HG03064 (cell line): ENCODE results near the gene PSG1.
"Not testable (repeated sequence)": the region's sequence is repeated elsewhere in the genome, so short reads cannot be mapped to it uniquely, and the experiment has no call there.

Experiments
- ATAC-seq: cut with Tn5 transposase; IDR thresholded peaks from one replicate; pipeline ENCODE4 v1.9.1; 2021; ENCODE audit warnings: low read depth; ENCODE audit not compliant: unreplicated experiment

Gene PSG1

GRCh38 chr19:42882010-42882409, 2.5 kb upstream of the PSG1 start:
- ATAC-seq = not testable (repeated sequence)

DNA sequence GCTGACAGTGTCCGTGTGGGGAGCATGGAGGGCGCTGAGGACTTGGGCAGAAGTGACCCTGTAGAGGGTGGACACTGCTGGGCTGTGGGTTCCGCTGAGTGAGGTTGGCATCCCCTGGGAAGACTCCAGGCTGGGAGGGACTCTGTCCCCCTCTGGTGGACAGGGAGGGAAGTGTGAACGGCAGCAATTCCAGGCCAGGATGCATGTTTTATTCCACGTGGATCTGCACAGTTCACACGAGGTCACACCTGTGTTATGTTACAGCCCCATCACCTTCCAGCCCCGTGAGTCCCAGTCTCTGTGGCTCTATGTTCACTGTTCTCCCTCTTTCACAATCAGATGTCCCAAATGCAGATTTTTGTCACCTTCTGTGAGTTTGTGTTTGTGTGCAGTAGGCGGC, 1.8 kb upstream of the PSG1 start:
- ATAC-seq = not testable (repeated sequence)

DNA sequence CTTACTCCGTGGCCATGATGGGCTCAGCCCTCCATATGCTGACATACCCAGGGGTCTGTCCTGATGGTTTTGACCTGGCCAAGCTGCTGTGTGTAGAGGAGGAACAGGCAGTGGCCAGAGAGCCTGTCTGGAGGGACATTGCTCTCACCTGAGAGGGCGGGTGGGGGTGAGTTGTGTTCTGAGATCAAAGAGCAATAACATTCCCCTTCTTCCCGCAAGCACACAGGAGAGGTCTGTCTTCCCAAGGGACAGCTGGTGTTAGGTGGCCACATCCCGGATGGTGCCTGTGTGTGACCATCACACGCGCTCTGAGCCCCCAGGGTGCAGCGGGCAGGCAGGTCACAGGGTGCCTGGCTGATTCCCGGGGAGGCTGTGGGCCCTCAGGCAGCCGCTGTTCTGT, 1.1 kb upstream of the PSG1 start:
- ATAC-seq = not testable (repeated sequence)

DNA sequence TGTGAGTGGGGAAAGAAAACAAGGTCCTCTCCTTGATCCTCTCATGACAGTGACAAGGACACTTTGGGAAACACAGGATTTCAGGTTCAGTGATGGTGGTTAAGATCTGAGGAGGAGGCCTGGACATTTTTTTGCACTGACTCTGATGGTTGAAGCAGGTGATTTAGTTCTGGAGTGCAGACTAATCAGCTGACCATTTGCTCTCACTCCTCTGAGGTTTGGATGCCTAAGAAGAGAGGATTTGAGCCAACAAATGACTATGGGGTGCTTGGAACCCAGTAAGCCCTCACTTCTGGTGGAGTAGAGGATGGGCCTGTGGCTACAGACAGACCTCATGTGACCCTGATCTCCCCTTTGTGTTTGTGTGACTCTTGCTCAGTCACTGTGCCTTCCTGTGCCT, 2.9 kb downstream of the PSG1 start:
- not testable (repeated sequence) for ATAC-seq

DNA sequence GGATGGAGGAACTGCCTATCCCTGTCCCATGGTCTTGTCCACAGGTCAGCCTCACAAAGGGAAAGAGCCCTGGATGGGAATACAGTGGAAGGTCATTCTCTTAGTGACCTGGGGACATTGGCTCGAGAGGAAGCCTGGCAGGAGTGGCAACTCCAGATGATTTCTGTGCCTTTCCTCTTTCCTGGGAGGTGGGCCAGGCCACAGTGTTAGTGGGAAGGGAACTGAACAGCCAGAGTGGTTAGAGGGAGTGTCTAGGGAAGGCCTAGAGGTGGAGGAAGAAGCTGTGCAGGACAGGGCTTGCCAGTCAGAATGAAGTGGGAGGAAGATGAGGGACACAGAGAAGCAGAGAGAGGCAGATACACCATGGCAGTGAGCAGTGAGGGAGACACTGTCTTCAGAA, 3.6 kb downstream of the PSG1 start:
- ATAC-seq = not testable (repeated sequence)

- ATAC-seq = not testable (repeated sequence)
Measured at GRCh38 chr19:42874901-42875813, 4.4 kb downstream of the PSG1 start.

GRCh38 chr19:42874136-42874535, 5.4 kb downstream of the PSG1 start:
- not testable (repeated sequence) for ATAC-seq

DNA sequence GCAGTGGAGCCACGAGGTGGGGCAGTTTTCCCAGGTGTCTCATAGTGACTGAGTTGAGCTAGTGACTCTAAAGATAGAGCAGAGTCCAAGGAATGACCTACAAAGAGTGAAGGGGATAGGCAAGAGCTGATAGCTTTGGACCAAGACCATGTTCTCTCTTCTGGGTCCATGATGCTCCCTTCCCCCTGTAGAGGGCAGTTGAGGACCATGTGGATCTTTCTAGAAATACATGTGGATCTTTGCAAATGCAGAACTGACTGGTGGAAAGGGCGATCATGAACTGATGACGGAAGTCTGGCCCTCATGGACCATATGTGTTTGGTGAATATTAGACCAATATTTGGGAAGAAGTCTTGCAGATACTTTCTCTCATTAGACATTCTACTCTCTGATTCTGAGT, 6.9 kb downstream of the PSG1 start:
- ATAC-seq = no peak

DNA sequence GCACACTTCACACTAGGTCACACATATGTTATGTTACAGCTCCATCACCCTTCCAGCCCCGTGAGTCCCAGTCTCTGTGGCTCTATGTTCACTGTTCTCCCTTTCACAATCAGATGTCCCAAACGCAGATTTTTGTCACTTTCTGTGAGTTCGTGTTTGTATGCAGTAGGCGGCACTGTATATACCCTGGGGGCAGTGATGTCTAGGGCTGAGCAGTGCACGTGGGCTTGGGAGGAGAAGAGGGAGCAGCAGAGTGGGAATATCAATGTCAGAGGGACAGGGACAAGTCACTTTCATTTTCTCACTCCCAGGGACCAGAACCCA, 22.0 kb downstream of the PSG1 start:
- no peak for ATAC-seq

GRCh38 chr19:42856866-42857543, 22.5 kb downstream of the PSG1 start:
- ATAC-seq = not testable (repeated sequence)

DNA sequence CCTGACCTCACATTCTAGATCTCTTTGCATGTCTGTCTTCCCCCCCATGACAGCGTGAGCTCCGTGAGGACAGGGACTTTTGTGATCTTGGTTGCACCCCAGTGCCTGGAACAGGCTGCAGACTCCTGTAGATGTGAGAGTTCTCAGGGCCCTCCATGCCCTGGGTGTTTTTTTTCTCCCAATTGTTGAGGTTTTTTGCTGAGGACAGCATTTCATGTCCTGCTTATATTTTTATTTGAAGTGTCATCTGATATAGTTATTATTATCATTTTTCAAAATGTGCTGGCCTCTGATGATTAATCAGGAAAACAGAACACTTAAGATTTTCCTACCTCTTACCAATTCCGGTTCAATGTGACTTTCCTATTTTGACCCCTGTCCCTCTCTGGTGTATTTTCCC, 24.8 kb downstream of the PSG1 start:
- not testable (repeated sequence) for ATAC-seq

DNA sequence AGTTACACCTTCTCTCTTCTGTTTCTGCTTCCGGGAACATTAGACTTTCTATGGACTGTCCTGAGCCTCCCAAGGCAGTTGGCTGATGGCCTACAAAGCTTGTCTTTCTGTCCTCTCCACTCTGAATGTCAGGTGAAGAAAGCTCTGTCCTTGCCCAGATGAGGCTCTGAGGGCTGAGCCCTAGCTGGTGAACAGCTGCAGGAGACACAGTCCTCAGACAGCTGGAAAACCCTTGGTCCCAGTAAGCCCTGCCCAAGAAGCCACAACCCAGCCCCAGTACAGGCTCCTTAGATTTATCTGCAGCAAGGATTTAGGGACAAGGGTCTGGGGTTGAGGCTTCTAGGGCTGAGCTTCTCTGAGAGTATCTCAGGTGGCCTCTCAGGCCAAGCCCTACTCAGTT, 26.3 kb downstream of the PSG1 start:
- not testable (repeated sequence) for ATAC-seq

DNA sequence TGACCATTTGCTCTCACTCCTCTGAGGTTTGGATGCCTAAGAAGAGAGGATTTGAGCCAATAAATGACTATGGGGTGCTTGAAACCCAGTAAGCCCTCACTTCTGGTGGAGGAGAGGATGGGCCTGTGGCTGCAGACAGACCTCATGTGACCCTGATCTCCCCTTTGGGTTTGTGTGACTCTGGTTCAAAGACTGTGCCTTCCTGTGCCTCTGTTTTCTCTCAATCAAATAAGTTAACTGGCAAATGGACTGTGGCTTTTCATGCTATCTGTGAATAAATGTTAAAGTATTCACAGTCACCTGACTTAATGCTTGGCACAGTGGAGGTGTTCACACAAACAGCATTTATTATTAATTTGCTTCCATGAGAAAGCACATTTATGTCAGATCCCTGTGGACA, 26.7 kb downstream of the PSG1 start:
- ATAC-seq = not testable (repeated sequence)

DNA sequence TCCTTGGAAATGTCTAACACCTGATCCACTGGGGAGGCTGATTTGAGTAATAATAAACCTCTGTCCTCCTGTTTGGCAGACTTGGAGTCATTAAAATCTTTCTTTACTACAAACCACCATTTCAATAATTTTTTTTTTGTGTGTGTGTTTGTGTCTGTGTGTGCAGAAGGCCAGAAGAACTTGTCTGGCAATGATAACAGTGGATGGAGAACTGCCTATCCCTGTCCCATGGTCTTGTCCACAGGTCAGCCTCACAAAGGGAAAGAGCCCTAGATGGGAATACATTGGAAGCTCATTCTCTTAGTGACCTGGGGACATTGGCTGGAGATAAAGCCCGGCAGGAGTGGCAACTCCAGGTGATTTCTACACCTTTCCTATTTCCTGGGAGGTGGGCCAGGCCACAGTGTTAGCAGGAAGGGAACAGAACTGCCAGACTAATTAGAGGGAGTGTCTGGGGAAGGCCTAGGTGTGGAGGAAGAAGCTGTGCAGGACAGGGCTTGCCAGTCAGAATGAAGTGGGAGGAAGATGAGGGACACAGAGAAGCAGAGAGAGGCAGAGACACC, 27.7 kb downstream of the PSG1 start:
- not testable (repeated sequence) for ATAC-seq

- ATAC-seq = no peak
Measured at GRCh38 chr19:42850981-42851717, 28.4 kb downstream of the PSG1 start.

- no peak for ATAC-seq
Measured at GRCh38 chr19:42846597-42846996, 32.9 kb downstream of the PSG1 start.

GRCh38 chr19:42843631-42844030, 35.9 kb downstream of the PSG1 start:
- ATAC-seq = not testable (repeated sequence)

DNA sequence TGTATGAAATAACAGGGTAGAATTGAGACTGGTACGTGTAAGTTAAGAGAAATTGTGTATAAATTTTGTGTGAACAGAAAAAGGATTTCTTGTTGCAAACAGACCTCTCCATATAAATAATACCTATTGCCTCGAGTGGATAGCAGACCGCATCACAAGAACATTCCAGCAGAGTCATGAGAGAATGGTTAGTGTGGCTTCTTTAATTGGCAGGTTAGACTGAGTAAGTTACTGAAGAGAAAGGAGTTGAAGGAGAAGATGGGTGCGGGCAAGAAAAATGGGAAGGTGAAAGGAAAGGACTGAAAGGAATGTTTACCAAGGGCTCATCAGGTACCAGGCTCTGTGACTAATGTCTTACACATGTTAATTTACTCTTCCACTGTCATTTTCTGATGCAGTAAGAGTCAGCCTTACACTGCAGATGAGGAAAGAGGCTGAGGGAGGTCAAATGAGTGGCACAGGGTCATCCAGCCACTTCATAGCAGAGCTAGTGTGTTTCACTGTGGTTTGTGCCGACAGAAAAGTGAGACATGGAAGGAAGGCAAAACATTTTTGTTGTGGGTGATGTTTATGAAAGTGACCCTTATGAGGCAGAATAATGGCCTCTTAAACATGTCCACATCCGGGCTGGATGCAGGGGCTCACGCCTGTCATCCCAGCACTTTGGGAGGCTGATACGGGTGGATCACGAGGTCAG, 46.6 kb downstream of the PSG1 start:
- ATAC-seq = not testable (repeated sequence)

GRCh38 chr19:42832023-42832680, 47.4 kb downstream of the PSG1 start:
- not testable (repeated sequence) for ATAC-seq
